KMS-11 (cell line): ENCODE data around the gene PCMT1.
A peak's percentile ranks its signal among the peaks of the same experiment; 100 is the strongest.
"Not testable (repeated sequence)": the region's sequence is repeated elsewhere in the genome, so short reads cannot be mapped to it uniquely, and the experiment has no call there.

Source experiments
- H2AFZ ChIP-seq: fragments of 200-600 bp; sonication (generic); 2 replicates; pipeline ENCODE4 v1.6.1; 2016; ENCODE audit warnings: antibody characterized with exemption, mixed run types, low read depth
- H3K27ac ChIP-seq: fragments of 200-600 bp; sonication (generic); 2 replicates; pipeline ENCODE4 v1.6.1; 2016; ENCODE audit warnings: mild to moderate bottlenecking, mixed run types
- H3K27me3 ChIP-seq: fragments of 200-600 bp; sonication (generic); 2 replicates; pipeline ENCODE4 v1.6.1; 2017; ENCODE audit warnings: mild to moderate bottlenecking, low read depth, mixed run types, moderate library complexity; ENCODE audit not compliant: insufficient read depth
- H3K36me3 ChIP-seq: fragments of 200-600 bp; sonication (generic); 2 replicates; pipeline ENCODE4 v1.6.1; 2017; ENCODE audit warnings: mild to moderate bottlenecking, mixed run types; ENCODE audit not compliant: insufficient read depth
- H3K4me1 ChIP-seq: fragments of 200-600 bp; sonication (generic); 2 replicates; pipeline ENCODE4 v1.6.1; 2016; ENCODE audit warnings: mild to moderate bottlenecking, low read depth, mixed run types; ENCODE audit not compliant: poor library complexity, severe bottlenecking
- H3K4me2 ChIP-seq: fragments of 200-600 bp; sonication (generic); 2 replicates; pipeline ENCODE4 v1.7.0; 2016; ENCODE audit warnings: mild to moderate bottlenecking, mixed run types
- H3K4me3 ChIP-seq: fragments of 200-600 bp; sonication (generic); IDR thresholded peaks from 2 replicates; pipeline ENCODE4 v1.6.1; 2017; ENCODE audit warnings: low read depth, low read length, mixed read lengths; ENCODE audit not compliant: insufficient read depth
- H3K79me2 ChIP-seq: fragments of 200-600 bp; sonication (generic); 2 replicates; pipeline ENCODE4 v1.6.1; 2016; ENCODE audit warnings: low read depth, mixed run types; ENCODE audit not compliant: insufficient read depth
- H3K9ac ChIP-seq: fragments of 200-600 bp; sonication (generic); 2 replicates; pipeline ENCODE4 v1.6.1; 2016; ENCODE audit warnings: mild to moderate bottlenecking, mixed run types
- H4K20me1 ChIP-seq: fragments of 200-600 bp; sonication (generic); 2 replicates; pipeline ENCODE4 v1.6.1; 2016; ENCODE audit warnings: mild to moderate bottlenecking, mixed run types; ENCODE audit not compliant: insufficient read depth
- CTCF ChIP-seq: fragments of 200-600 bp; sonication (generic); conservative IDR thresholded peaks from 2 replicates; pipeline ENCODE4 v1.6.1; 2017; ENCODE audit warnings: low read depth, mild to moderate bottlenecking, antibody characterized with exemption, low read length, moderate library complexity, mixed read lengths

The PCMT1 gene

GRCh38 chr6:149728499-149729234, 20.9 kb upstream of the PCMT1 start:
- H3K4me2 ChIP-seq = no peak overlapping the region
- TF ChIP-seq CTCF = no peak
- no peak overlapping the region for H3K27ac ChIP-seq
- H3K4me3 ChIP-seq = no peak overlapping the region
- 0 out of 2 replicates have a peak, but pooled peaks cover 3% of the 10 kb centered on the region for H3K36me3 ChIP-seq
- H3K4me1 ChIP-seq = no peaks in the 10 kb centered on the region
- H3K27me3 ChIP-seq = no peaks in the 10 kb centered on the region
- no peaks in the 10 kb centered on the region for H4K20me1 ChIP-seq
- H3K9ac ChIP-seq = no peak overlapping the region
- no peak overlapping the region for H2AFZ ChIP-seq
- H3K79me2 ChIP-seq = no peaks in the 10 kb centered on the region

DNA sequence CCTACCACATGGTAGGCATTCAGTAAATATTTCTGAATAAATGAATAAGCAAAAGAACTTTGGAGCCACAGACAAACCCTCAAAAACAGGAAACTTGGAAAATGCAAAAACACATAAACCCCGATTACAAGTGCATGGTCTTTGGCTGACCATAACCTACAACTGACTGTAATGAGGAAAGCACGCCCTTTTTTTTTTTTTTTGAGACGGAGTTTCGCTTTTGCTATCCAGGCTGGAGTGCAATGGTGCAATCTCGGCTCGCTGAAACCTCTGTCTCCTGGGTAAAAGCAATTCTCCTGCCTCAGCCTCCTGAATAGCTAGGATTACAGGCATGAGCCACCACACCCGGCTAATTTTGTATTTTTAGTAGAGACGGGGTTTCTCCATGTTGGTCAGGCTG, 19.7 kb upstream of the PCMT1 start:
- H3K36me3 ChIP-seq = 0 out of 2 replicates have a peak, but pooled peaks cover 3% of the 10 kb centered on the region
- H3K27ac ChIP-seq = no peak overlapping the region
- H3K27me3 ChIP-seq = no peaks in the 10 kb centered on the region
- H4K20me1 ChIP-seq = no peaks in the 10 kb centered on the region
- no peak overlapping the region for H3K4me3 ChIP-seq
- no peak overlapping the region for H3K9ac ChIP-seq
- H3K4me1 ChIP-seq = no peaks in the 10 kb centered on the region
- TF ChIP-seq CTCF = no peak
- H3K4me2 ChIP-seq = no peak overlapping the region
- H3K79me2 ChIP-seq = no peaks in the 10 kb centered on the region
- no peak overlapping the region for H2AFZ ChIP-seq

- Histone ChIP-seq H3K27ac (no peak overlapping the region), H3K27me3 (no peaks in the 10 kb centered on the region), H3K9ac (no peak overlapping the region), H3K4me1 (no peaks in the 10 kb centered on the region), H3K4me3 (no peak overlapping the region), H2AFZ (no peak overlapping the region), H3K36me3 (0 out of 2 replicates have a peak, but pooled peaks cover 3% of the 10 kb centered on the region), H3K4me2 (no peak overlapping the region), H3K79me2 (no peaks in the 10 kb centered on the region), H4K20me1 (no peaks in the 10 kb centered on the region)
- TF ChIP-seq CTCF = no peak
Observed at GRCh38 chr6:149733089-149733720, 16.3 kb upstream of the PCMT1 start.

- Histone ChIP-seq H3K4me2 (no peak overlapping the region), H2AFZ (no peak overlapping the region), H3K9ac (no peak overlapping the region), H3K4me3 (no peak overlapping the region), H3K27ac (no peak overlapping the region), H3K36me3 (0 out of 2 replicates have a peak, but pooled peaks cover 3% of the 10 kb centered on the region), H3K27me3 (no peaks in the 10 kb centered on the region), H4K20me1 (no peaks in the 10 kb centered on the region), H3K4me1 (no peaks in the 10 kb centered on the region), H3K79me2 (no peaks in the 10 kb centered on the region)
- TF ChIP-seq CTCF = no peak
Observed at GRCh38 chr6:149734915-149735314, 14.6 kb upstream of the PCMT1 start.

GRCh38 chr6:149745252-149745651, 4.3 kb upstream of the PCMT1 start:
- Histone ChIP-seq H3K4me1 (peaks cover 11% of the 10 kb centered on the region), H3K4me2 (peak overlapping the region; percentile 54), H3K9ac (peak overlapping the region; percentile 61; the same call in 1 of the 2 replicates), H3K79me2 (peaks cover 30% of the 10 kb centered on the region)
- not testable (repeated sequence) for H3K36me3 ChIP-seq, H2AFZ ChIP-seq, H3K4me3 ChIP-seq, H4K20me1 ChIP-seq, H3K27me3 ChIP-seq, H3K27ac ChIP-seq
